SU-DHL-6 (cell line): Measurements from ENCODE around the gene TCAF1.
"Not testable (repeated sequence)": the region's sequence is repeated elsewhere in the genome, so short reads cannot be mapped to it uniquely, and the experiment has no call there.

Source experiments
- CTCF ChIP-seq: fragments of 200-600 bp; sonication (generic); IDR thresholded peaks from one replicate; pipeline ENCODE4 v1.5.1; 2017; ENCODE audit warnings: antibody characterized with exemption, mild to moderate bottlenecking, low read length, moderate library complexity; ENCODE audit not compliant: insufficient read depth, poor library complexity, severe bottlenecking
- EZH2phosphoT487 ChIP-seq: fragments of 200-600 bp; sonication (generic), shearing (Covaris generic); conservative IDR thresholded peaks from 2 replicates; pipeline ENCODE4 v1.6.1; 2018; ENCODE audit warnings: mild to moderate bottlenecking, antibody characterized with exemption, low read length, moderate library complexity, mixed read lengths

GRCh38 chr7:143816471-143817133 lies 85.4 kb downstream of the TCAF1 start:
- TF ChIP-seq CTCF, EZH2phosphoT487: not testable (repeated sequence)
